Measurements from ENCODE around the gene RTKN.
A peak's percentile ranks its signal among the peaks of the same experiment; 100 is the strongest.
"Not testable (repeated sequence)": the region's sequence is repeated elsewhere in the genome, so short reads cannot be mapped to it uniquely, and the experiment has no call there.

Gene RTKN

DNA sequence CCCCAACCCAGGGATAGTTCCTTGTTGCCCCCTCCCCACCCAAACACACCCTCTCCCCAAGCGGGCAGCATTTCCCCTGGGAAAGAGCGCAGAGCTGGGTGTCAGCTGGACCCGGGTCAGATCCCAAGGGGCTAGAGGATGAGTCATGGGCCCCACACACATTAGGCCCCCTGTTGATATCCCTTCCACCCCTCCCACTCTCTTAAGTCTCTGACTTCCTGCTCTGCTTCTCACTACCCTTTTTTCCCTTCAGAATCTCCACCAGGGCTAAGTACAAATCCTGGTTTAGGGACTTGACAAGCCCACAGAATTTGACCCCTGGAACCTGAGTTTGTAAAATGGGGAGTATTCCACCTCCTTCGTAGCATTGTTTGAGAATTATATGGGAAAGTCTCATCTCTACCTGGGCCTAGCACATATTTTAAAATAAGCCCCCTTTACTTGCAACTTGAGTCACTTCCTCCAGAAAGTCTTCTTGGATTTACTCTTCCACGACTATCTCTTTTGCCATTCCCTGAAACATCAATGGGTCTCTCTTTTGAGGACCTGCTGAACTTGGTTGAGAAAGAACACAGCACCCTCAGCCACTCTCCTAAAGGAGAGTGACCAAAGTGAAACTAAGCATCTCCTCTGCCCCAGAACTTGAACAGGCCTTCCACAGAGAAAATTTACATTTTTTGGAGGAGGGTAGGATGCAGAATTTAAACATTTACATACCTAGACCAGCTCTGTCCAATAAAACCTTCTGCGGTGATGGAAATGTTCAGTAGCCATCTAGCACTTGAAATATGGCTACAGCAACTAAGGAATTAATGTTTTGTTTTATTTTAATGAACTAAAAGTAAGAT is 4.7 kb downstream of the RTKN start:
- DNase-seq = no peak

DNA sequence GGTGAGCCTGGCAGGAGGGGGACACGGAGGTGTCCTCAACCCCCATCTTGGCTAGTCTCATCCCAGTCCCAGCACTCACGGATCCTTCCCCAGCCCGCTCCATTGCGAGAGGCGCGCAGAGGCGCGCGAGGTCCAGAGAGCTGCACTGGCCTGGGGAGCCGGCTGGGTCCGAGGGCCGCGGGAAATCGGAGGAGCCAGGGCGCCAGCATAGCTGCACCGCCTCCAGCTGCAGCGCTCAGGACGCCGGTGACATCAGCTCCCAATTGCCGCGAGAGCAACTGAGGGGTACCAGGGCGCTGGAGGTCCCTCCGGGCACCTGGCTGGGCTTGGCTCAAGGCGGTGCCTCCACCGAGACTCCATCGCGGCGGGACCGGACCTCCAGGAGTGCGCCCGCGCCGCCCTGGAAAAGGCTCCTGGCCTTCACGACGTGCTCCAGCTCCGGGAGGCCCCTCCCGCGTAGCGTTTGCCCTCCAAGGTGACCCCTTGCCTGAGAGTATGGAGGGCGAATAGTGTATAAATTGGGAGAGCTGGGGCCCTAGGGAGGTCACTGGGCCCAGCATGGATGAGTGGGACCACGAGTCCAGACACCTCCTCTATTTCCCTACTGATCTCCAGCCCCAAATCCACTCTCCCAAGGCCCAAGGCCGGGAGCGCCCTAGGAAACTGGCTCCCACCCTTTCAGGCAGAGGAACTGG is 5.5 kb downstream of the RTKN start:
- DNase-seq = no peak

DNA sequence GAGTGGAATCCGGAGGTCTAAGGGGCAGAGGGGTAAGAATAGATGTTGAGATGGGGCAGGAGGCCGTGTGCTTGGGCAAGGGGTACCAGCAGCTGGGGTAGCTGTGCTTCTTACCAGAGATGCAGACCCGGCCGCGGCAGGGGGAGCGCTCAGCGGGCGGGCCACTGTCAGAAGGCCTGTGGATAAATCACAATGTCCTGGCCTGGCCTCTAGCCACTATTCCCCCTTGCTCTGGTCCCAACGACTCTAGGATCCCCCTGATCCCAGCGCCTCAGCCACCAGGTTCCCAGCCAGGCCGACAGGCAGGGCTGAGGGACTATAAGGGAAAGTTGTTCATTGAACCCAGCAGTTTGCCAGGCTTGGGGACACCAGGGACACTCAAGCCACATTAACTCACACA is 11.2 kb downstream of the RTKN start:
- DNase-seq = no peak

DNA sequence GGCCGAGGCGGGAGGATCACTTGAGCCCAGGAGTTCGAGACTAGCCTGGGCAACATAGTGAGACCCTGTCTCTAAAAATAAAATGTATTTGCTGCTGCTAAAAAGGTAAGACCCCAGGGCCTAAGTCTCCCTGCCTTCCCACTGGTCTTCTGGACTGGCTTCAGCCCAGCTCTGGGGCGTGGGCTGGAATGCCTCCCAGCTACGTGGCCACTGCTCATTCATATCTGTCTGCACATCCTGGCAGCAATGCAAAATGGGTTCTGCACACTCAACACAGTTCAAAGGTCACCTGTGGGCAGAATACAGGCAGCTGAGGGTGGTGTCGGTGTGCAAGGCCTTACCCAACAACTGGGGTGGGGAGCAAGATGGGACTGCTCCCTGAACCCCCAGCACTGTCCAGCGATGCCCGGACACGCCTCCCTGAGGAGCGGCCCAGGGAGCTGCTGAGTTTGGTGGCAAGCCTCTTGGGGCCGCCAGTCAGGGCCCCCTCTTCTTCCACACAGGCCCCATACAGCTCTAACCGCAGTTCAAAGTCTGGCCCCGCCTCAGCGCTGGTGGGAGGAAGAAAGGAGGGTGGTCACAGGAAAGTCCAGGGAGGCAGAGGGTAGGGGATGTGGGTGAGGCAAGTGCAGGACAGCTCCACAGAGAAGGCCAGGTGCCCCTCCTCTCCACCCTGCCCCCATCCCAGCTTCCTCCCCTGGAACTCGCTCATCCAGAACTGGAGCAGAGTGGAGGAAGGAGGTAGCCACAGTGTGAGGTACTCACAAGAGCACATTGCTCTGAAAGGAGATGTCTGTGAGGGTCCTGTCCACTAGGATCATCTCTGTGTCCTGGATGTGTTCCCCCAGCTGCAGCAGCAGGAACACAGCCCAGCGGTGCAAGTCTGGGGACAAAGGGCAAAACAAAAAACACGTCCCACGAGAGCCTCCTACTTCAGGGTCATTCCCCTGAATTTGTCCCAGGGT is 12.0 kb downstream of the RTKN start:
- no peak for DNase-seq

DNA sequence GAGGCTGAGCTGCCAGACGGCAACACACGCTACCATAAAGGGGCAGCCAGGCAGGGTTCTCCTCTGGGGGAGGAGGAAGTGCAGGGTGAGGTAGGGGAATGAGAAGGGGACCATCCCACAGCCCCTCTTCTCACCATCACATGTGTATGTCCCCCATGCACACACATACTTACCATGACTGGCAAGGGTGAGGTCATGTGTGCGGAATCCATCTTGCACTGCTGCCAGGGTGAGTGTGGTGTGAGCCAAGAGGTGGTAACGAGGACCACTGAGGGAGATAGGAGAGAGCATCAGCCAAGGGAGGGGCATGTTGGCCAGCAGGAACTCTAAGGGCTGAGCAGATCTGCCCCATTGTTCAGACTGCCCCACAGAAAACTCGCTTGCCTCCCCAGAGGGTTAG is 13.1 kb downstream of the RTKN start:
- DNase-seq = no peak

DNA sequence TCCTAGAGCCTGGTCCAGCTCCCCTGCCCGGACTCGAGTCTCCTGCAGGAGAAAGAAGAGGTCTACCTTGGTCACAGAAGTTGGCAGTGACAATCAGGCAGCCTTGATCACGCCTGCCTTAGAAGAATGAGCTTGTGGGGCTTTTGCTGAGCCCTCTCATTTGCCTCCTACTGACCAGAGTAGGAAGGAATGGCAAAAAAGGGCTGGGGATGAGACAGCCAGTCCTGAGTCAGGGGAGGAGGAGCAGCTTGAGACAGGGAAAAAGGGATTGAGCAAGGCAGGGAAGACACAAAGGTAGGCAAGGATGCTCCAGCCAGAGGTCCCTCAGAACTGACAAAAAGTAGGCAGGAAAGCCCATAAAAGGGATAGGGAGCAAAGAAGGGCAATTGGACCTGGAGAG is 14.2 kb downstream of the RTKN start:
- no peak for DNase-seq

DNA sequence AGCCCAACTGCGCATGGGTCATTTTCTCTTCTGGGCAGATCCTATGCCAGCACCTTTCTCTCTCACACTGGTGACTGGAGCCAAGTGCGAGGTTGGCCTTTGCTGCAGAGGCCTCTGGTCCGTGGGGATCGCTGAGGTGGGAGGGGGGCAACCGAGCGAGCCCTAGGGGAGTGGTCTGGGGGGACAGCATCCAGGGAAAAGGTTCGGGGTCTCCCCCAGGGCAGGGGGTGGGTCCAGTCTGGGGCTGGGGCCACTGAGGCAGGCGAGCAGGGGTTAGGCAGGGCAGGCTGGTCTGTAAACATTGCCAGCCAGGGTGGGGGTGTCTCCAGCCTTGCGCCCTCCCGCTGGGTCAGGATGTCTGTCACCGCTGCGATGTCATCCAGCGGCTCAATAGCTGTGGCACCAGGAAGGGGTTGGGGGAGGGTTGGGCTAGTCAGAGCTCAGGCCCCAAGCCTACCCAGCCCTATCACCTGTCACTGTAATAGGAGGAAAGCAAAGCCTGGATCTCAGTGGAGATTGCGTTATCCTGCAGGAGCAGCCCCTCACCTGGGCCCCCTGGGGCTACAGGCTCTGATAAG is 15.5 kb downstream of the RTKN start:
- no peak for DNase-seq

DNA sequence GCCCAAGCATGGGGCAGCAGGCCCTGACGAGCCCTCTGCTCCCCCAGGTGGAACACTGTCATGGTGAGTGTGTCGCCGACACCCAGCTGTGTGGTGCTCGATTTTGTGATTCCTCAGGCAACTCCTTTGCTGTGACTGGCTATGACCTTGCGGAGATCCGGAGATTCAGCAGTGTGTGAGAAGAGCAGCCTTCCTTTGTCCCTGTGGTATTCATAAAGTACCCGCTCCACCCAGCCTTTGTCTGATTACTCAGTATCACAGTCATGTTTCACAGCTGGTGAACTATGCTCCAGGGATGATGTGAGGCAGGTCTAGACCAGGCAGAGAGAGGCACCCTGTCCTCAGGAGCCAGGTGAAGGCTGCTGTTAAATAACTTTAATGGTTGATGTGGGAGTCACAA is 16.2 kb downstream of the RTKN start:
- DNase-seq = no peak

DNA sequence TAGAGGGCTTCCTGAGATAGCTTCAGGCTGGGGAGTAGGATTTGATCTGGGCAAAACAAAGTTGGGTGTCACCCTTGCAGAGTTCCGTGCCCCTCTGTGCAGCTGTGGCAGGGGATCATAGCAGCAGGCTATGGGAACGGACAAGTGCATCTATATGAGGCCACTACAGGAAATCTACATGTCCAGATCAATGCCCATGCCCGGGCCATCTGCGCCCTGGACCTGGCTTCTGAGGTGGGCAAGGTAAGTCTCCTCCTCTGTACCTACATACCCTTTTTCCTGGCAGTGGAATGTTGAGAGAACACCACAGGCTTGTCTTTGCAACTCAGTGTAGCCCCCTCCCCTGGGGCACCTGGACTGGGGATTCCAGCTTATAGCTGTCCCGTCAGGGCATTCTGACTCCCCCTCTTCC is 16.7 kb downstream of the RTKN start:
- no peak for DNase-seq

DNA sequence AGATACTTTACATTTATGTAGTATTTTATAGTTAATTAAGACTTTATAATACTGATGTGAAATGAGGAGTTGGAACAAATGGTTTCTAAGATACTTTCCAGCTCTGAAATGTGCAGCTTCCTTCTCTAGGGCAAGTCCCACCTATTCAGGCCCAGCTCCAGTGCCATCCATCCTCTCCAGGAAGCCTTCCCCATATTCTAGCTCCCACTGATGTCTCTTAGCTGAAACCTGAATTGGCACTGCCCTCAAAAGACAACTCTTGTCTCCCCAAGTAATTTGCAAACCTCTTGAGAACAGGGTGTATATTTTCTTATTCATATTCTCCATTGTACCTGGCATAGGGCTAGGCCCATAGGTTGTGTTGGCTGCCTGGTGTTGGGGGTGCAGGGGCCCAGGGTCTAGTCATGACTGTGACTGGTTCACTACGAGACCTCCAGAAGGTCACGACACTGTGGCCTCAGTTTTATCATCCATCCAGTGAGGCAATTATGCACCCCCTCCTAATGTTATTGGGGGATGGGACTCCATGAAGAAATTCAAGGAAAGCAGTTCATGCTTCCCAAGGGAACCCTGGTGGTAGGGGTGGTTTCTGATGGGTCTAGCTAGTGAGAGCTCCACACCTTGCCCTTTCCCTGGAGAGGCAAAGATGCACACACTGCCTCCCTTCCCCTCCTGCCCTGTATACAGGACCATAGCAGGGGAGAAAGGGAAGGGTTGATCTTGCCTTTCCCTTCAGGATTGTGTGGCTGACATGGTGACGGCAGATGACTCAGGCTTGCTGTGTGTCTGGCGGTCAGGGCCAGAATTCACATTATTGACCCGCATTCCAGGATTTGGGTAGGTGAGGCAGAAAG is 17.4 kb downstream of the RTKN start:
- DNase-seq = no peak

DNA sequence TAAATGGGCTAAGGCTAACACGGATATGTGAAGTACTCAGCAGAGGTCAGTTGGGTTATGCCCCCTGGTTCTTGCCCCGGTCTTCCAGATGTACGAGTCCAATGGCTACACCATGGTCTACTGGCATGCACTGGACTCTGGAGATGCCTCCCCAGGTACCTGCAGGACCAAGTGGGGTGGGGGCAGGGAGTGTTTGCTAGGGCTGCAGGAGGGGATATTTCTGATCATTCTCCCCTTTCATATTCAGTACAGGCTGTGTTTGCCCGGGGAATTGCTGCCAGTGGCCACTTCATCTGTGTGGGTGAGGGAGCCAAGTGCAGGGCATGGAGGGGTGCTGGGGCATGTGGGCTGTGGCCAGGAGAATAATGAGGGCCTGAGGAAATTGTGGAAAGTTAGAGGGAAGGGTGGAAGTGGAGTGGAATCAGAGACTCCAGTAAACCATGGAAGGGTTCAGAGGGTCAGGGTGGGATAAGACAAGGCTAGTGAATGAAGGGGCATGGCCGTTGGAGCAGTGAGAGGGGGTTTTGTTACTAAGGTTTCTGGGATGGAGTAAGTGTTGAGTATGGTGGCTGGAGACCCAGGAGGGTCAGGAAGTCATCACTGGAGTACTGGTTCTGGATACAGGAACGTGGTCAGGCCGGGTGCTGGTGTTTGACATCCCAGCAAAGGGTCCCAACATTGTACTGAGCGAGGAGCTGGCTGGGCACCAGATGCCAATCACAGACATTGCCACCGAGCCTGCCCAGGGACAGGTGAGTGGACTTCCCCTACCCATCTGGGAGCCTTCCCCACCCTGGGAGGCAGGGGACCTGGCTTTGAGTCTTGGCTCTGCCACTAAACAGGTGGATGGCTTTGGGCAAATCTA is 18.3 kb downstream of the RTKN start:
- DNase-seq = no peak

DNA sequence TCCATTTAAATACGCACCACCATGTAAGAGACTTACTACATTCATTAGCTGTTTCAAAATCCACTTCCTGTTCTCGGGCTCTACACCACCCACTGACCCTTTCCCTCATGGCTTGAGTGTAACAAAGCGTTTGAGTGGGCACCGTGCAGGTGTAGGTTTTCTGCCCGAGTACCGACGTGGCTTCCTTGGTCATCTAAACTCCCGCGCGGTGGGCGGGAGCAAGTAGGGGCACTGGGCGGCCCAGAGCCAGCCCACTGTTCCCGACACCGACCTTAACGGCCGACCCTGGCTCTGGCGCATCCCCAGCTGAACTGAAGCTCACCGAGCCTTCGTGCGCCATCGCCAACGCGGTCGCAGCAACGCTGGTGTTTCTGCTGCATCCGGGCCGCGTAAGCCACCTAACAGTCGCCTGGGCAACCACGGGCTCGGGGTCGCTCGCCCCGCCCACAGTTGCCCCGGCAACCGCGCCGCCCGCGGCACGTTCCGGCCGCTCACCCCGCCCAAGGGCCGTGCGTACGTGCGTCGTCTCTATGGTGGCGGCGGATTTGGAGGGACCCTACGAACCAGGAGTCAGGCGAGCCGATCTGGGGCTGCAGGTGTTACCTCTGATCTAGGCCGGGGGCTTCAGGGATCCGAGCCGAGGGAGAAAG is 20.4 kb downstream of the RTKN start, which contains the start of the genes C2orf81 and WDR54:
C2orf81 (minus strand) TSS at position 399 of the 650 bp plus-strand sequence; CDS start at position 340, 59 bp downstream.
WDR54 (plus strand) TSS at position 510 of the 650 bp plus-strand sequence. CDS start 424 bp downstream, outside the sequence.
- peak; percentile 90 for DNase-seq

DNA sequence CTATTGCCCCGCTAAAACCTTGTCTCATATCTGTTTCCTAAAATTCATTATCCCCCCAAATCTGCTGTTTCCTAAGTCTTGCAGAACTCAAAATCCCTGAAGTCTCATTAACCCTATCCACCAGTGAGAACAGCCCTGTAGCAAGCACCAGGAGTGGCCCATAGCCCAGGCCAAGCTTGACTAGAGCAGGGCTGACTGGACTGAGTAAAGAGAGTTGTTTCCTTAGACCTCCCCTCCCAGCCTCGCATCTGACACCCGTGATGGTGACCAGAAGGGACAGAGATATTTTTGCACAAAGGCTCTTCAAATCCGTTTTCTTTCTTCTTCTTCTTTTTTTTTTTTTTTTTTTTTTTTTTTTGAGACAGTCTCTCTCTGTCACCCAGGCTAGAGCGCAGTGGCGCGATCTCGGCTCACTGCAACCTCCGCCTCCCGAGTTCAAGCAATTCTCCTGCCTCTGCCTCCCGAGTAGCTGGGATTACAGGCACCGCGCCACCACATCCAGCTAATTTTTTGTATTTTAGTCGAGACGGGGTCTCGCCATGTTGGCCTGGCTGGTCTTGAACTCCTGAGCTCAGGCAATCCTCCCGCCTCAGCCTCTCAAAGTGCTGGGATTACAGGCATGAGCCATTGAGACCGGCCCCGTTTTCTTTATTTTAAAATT is 21.2 kb downstream of the RTKN start:
- DNase-seq = not testable (repeated sequence)

DNA sequence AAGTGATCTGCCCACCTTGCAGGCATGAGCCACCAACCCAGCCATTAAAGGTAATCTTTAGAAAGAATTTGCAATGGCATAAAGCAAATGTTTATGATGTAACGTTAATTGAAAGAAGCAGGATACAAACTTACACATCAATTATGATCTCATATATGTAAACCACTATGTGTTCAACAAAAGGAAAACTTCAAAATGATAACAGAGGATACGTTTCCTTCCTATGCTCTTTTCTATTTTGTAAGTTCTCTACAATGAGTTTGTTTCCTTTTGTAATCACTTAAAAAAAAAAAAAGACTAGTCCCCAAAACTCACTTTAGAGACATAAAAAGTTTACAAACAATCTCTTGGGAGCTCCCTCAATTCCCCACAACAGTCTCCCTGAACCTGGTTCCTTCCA is 21.7 kb downstream of the RTKN start:
- no peak for DNase-seq

DNA sequence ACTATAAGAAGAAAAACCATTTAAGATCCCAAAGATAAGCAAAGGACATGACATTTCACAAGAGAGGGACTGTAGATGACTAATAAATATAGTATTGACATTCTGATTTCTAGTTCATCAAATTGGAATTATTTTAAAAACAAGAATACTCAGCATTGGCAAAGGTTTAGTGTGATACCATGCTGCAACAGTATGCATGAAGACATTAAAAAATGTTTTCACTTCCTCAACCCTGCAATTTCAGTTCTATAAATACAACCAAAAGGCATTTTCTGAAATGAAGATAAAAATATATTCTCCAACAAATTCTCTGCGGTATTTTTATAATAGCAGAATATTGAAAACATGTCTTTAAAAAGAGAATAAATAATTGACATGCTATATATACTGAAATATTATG is 22.4 kb downstream of the RTKN start:
- no peak for DNase-seq

DNA sequence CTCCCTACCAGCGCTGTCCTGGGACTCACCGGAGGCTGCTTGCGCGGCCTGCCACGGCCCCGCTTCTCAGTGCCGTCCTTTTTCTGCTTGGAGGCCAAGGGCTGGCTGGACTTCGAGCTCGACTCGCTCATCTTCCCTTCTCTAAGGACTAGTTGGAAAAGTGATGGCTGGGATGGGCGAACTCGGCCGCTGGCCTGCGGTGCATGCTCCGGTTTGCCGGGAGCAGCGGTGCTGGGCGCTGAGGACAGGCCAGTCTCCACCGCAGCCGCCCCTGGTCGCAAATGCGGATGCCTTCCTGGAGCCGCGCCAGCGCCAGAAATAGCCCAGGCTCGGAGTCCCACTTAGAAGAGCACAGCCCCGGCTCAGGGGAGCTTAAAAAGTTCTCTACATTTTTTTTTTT is 23.4 kb downstream of the RTKN start:
- DNase-seq = no peak

DNA sequence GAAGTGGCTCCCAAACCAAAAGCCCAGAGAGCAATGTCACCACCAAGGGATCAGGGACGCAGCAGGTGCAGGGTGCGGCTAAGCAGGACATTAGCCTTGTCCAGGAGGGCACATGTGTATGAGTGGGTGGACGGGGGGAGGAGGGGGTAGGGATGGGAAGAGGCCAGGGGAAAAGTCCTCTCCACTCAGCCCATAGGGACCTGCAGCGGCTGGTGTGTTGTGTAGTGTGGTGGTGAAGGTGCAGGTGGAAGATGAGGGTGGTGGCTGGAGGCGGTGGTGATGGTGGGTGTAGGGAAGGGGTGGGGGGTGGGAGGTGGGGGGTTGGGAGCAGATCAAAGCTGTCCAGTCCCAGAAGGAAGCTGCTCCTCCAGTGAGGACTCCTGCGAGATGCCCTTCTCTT is 24.0 kb downstream of the RTKN start:
- DNase-seq = no peak

DNA sequence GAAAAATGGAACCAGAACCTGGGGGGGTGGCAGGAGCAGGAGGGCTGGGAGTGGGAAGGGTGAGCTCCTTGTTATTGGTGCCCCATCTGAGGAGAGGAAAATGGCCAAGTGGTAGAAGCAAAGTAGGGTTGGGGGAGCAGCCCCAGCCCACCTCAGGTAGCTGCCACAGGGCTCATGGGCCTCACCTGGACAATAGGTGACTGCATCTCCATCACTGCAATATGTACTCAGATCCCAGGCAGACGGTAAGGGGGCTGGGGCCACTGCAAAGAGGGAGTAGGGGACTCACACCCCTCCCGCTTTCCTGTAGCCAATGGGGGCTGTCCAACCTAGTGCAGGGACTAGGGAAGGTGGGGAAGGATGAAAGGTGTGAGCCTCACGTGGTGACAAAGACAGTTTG is 24.5 kb downstream of the RTKN start:
- DNase-seq = no peak

DNA sequence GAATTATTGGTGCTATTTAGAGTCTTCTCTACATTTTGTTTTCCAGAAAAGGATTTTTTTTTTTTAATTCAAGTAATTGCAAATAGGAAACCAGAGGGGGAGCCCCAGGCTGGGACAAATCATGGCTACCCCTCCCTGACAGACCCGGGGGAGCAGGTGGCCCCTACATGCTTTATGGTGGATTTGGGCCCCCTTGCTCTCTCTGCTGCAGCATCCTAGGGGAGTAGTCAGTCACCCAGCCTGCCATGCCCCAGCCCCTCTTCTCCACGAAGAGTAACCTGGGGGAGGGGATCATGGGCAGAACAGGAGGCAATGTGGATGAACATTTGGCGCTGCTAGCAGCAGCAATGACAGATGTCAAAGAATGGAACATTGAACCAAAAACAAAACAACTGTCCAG is 25.0 kb downstream of the RTKN start:
- DNase-seq = no peak

All from effector CD4-positive, alpha-beta T cell (primary cell).